NOMO-1 treated with dmso at 0.1 percent for 144 hours (cell line): Measurements from ENCODE around the gene BEAN1.
"Not testable (repeated sequence)": the region's sequence is repeated elsewhere in the genome, so short reads cannot be mapped to it uniquely, and the experiment has no call there.

Experiments
- DNase-seq: peaks from one replicate; lab custom pipeline; 2025; ENCODE audit not compliant: unreplicated experiment; lab: John Stamatoyannopoulos, UW

BEAN1 gene

GRCh38 chr16:66503612-66504011 is 76.5 kb downstream of the BEAN1 start:
- no peak for DNase-seq

DNA sequence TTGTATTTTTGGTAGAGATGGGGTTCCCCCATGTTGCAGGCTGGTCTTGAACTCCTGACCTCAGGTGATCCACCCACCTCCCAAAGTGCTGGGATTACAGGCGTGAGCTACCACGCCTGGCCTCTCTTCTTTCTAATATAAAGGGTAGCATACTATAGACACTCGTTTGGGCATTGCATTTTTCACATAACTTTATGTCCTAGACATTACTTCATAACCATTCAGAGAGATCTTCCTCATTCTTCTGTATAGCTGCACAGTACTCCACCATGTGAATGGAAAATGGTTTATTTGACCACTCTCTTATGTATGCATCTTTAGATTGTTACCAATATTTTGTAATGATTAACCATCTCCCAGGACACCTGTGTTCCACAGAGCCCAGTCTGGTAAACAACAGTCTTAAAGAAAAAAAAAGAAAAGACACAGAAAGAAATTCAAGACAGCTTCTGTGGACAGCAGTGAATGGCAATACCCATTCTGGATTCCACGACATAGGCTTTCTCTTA is 80.7 kb downstream of the BEAN1 start:
- DNase-seq = no peak

- no peak for DNase-seq
These were observed 81.3 kb downstream of the BEAN1 start for GRCh38 chr16:66508248-66508913.

DNA sequence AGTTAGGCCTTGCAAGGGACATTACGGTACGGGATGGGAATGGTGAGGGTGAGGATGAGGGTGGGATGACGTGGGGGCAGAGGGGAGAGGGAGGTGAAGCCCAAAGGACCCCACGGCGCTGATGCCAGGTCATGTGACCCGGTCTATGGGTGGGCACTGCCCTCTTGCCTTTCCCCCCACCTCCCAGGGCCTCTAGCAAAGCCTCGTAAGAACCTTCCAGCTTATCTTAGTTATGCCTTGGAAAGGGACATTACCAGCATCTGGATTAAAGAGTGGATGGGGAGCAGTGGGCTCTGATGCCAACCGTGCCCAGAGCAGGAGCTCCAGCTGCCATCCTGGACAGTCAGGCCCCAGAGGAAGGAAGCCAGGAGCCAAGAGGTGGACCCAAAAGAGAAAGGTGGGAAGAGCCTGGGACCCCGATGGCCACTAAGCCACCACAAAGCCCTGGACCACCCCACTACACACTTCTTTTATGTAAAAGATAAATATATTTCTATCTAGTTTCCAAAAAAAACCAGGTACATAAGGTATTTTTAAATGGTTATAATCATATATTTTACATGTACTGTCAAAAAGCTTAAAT is 81.9 kb downstream of the BEAN1 start:
- no peak for DNase-seq

DNA sequence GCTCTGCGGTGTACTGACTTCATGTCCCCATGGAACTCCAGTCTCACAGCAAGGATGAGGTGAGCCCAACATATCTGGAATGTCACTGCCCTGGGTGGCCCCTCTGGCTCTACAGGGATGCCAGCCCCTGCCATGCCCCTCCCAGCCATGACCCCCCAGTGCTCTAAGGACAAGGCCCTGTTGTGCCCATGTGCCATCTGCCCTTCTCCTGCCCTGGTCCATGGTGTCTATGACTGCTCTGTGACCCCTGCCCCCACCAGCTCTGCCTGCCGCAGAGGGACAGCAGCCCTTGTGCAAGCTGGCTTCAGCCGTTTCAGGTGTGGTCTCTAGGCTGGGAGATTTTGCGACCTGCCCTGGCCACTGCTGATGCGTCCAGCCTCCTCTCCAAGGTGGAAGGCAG is 82.5 kb downstream of the BEAN1 start:
- DNase-seq = no peak

DNA sequence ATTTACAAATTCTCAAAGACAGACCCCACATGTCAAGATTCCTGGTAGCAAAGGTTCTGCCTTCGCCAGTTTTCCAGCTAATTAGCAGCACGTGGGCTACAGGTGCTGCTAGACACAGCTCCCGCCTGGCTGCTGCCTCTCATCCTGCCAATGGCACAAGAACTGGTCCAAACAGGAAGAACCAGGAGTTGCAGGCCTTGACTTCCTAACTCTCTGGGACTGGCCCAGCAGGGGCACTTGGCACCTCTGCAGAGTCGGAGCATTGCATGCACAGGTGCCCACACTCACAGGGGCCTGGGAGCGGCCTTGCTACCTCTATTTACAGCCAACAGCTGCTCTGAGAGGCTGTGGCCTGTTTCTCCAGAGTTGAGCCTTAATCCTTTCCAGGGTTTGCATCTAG is 83.2 kb downstream of the BEAN1 start:
- DNase-seq = no peak

GRCh38 chr16:66510711-66511601 is 83.9 kb downstream of the BEAN1 start:
- DNase-seq = no peak

DNA sequence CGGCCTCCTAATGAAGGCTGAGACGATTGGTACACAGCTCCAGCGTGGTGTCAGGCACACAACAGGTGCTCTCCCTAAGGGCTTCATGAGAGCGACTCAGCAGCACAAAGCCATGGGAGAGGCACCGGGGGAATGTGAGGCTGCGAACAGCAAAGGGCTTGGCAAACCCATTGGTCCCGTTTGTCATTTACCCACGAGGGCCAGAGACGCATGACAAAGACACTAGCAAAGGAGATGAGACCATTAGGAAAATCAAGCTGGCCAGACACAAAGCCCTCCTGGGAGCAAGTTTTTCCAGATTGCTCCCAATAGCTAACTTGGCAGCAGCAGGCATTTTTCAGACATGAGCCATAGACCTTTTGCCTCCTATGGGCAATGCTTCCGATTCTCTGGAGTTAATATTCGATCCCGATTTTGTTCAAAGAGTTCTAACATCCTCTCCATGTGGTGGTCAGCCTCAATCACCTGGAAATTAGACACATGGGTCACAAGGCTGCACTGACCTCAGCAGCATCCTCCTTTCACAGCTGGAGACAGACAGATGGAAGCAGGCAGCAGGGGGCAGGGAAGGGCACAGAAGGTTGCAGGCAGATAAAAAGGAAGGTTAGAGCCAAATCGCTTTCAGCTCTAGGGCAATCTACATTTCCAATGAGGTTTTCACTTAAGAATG is 84.6 kb downstream of the BEAN1 start:
- no peak for DNase-seq

- no peak for DNase-seq
These were observed 85.4 kb downstream of the BEAN1 start for GRCh38 chr16:66512272-66513110.

DNA sequence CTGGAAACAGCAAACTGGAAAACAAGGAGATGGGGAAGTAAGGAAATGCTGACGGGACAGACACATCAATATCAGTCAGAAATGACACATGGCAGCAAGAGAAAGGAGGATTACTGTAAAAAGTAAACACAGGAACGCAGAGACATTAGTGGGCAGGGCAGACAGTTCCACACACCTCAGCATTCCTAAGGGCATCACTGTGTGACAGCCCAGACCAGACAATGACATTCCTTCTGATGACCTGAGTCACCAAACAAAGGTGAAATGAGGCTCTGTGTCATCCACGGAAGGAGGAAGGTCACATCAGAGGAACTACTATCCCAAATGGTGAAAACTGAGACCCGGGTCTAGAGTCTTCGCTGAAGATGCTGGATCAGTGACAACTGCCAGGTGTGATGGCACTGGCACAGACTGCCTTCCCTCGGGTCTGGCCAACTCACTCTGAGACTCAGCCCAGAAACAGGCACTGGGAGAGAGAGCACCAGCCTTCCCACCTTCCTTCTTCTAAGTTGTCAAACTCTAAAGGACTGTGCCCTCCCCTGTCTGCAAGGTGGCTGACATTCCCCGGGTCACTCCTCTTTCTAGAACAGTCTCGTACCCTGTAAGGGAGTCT is 86.1 kb downstream of the BEAN1 start:
- no peak for DNase-seq

- DNase-seq = not testable (repeated sequence)
These were observed 87.3 kb downstream of the BEAN1 start for GRCh38 chr16:66514391-66514790.

GRCh38 chr16:66514980-66515595 is 88.0 kb downstream of the BEAN1 start:
- DNase-seq = not testable (repeated sequence)

DNA sequence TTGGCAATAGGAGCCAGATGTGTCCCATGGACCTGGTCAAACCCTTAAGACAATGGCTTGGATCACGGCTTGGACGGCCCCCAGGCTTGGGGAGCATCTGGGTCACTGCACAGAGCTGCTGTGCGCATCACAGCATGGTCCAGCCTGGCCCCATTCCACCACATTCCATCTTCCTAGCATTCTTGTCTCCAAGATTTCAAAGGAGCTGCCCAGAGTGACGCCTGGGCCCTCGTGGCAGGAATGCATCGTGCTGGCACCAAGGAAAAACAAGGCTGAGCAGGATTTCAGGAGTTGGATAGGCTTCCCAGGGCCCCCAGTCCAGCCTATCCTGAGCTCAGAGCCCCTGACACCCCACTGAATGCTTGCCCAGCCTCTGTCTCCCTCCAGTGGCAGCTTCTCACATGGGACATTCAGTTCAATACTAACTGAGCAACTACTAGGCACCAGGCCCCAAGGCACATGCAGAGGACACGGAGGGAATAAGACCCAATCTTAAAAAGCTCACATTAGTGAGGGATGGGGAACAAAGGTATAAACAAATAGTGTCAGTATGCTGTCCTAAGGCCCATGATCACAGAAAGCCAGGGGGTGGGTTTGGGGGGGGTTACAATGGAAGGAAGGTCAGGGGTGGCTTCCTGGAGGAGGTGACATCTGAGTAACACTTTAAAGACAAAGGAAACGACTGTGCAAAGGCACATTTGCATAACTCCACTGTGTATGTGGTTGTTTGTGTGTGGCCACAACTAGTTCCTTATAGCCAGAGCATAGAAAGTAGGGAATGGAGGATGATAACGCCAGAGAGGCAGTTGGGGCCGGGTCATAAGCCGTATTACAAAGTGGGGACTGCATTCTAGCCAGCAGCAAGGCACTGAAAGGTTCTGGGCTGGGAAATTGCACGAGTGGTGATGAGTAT is 88.8 kb downstream of the BEAN1 start:
- DNase-seq = peak; percentile 8

DNA sequence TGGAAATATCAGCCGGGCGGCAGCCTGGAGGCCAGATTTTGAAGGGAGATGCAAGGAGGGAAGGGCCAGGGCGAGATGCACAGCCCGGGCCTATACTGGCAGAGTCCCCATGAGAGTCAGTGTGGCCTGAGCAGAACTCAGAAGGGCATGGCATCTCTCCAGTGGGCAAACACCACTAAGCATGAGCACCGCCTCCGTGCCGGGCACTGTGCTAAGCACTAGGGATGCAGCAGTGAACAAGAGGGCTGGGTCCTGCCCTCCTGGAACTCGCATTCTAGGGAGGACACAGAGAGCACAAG is 89.4 kb downstream of the BEAN1 start:
- DNase-seq = no peak

- DNase-seq = peak; percentile 96
These were observed 89.9 kb downstream of the BEAN1 start for GRCh38 chr16:66516808-66517585.

GRCh38 chr16:66517586-66518263 is 90.6 kb downstream of the BEAN1 start:
- no peak for DNase-seq
